HG02759 (cell line): Measurements from ENCODE around the gene ITGAV.
A peak's percentile ranks its signal among the peaks of the same experiment; 100 is the strongest.
"Not testable (repeated sequence)": the region's sequence is repeated elsewhere in the genome, so short reads cannot be mapped to it uniquely, and the experiment has no call there.

ENCODE experiments used
- ATAC-seq: cut with Tn5 transposase; IDR thresholded peaks from one replicate; pipeline ENCODE4 v1.9.1; 2021; ENCODE audit warnings: mild to moderate bottlenecking, moderate library complexity; ENCODE audit not compliant: unreplicated experiment

The ITGAV gene

DNA sequence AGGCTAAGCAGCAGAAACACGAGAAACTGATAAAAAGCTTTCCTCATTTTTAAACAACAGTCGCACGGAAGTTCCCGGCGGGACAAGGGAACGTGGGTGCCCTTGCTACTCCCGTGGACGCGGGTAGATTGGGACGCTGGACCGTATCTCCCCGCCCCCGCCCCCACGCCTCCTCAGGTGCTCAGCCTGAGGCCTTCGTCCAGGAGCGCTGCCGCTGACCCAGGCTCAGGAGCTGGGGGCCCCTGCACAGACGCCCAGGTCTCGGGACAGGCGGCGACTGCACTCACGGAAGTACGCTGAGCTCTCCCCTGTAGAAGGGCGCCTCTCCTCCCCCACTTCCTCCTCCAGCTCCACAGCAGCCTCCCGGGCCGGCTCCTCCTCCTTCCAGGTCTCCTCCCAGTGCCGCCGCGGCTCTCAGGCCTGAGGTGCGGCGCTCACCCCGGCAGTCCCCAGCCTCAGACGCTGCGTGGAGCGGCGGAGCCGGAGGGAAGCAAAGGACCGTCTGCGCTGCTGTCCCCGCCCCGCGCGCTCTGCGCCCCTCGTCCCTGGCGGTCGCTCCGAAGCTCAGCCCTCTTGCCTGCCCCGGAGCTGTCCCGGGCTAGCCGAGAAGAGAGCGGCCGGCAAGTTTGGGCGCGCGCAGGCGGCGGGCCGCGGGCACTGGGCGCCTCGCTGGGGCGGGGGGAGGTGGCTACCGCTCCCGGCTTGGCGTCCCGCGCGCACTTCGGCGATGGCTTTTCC is at the start of gene ITGAV:
Gene ITGAV (plus strand): TSS at position 445 of the 738 bp plus-strand sequence. CDS start 283 bp downstream, at position 728.
- ATAC-seq = peak; percentile 95

DNA sequence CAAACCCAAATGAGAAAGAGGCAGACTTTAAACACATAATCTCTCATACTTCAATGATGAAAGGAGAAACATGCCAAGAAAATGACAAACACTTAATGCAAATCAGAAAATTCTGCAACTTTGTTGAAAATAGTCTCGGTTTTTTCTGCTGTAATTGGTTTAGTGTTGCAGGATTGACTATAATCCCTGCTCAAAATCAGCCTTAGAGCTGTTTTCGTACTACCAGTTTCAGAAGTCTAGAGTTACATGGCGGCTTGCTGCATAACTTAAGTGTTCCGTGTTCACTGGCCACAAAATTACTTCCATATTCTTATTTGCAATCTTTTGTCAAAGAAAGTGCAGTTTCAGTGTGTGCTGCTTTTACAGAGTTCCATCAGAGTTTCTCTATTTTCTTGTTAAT is 48.9 kb upstream of the ITGAV start:
- ATAC-seq = no peak

- no peak for ATAC-seq
These were observed 47.9 kb upstream of the ITGAV start for GRCh38 chr2:186542002-186542401.

DNA sequence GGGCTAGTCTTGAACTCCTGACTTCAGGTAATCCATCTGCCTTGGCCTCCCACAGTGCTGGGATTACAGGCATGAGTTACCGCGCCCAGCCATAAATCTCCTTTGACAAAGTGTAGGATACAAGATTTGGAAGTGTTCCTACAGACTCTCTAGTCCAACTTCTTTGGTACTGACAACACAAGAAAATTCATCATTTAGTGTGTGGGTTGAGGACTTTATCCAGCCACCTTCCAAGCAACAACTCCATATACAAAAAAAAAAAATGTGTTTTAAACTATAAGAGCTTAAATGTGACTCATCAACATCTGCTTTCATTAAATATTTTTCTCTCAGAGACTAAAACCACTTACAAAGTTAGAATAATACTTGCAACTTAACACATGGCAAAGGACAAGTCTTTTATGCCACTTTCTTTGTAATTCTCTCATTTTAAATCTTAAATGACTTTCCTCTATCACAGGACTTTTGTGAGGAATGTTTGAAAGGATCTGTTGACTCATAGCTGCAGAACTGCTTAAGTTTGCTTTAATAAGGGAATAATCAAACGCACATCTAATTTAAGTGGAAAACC is 46.2 kb upstream of the ITGAV start:
- no peak for ATAC-seq

GRCh38 chr2:186544255-186544675 is 45.6 kb upstream of the ITGAV start:
- ATAC-seq = peak; percentile 71

GRCh38 chr2:186546846-186547245 is 43.0 kb upstream of the ITGAV start:
- no peak for ATAC-seq

GRCh38 chr2:186551323-186552050 is 38.4 kb upstream of the ITGAV start:
- no peak for ATAC-seq

- ATAC-seq = no peak
These were observed 35.4 kb upstream of the ITGAV start for GRCh38 chr2:186554429-186554828.

GRCh38 chr2:186554850-186555671 is 34.8 kb upstream of the ITGAV start:
- no peak for ATAC-seq

- ATAC-seq = no peak
These were observed 31.2 kb upstream of the ITGAV start for GRCh38 chr2:186558512-186559276.

- ATAC-seq = peak; percentile 33
These were observed 30.5 kb upstream of the ITGAV start for GRCh38 chr2:186559370-186559769.

- peak; percentile 84 for ATAC-seq
These were observed 30.0 kb upstream of the ITGAV start for GRCh38 chr2:186559848-186560247.

GRCh38 chr2:186560254-186560653 is 29.6 kb upstream of the ITGAV start:
- peak; percentile 31 for ATAC-seq

DNA sequence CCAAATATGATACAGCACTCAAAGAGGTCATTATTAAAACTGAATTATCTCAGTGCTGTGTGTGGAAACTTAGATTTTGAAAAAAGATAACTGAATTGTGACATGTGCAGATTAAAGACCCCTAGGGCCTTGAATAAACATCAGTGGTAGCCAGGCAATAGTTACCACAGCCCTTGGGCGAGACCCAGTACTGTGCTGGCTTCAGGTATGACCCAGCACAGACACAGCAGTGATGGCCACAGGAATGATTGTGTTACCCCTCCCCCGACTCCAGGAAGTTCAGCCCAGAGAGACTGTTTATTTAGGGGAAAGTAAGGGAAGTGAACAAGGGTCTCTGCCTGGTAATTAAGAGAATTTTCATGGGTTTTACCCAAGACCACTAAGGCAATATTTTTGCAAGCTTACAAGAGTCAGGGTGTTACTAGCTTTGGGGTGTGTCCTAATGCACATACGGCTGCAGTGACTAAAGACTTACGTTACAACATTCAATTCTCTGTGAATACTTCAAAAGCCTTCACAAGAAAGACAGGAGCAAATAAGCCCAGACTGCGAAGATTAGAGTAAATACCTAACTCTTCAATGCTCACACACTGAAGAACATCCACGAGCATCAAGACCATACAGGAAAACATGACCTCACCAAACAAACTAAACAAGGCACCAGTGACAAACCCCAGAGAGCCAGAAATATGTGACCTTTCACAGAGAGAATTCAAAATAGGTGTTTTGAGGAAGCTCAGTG is 28.2 kb upstream of the ITGAV start:
- ATAC-seq = no peak

- no peak for ATAC-seq
These were observed 27.7 kb upstream of the ITGAV start for GRCh38 chr2:186562209-186562578.

DNA sequence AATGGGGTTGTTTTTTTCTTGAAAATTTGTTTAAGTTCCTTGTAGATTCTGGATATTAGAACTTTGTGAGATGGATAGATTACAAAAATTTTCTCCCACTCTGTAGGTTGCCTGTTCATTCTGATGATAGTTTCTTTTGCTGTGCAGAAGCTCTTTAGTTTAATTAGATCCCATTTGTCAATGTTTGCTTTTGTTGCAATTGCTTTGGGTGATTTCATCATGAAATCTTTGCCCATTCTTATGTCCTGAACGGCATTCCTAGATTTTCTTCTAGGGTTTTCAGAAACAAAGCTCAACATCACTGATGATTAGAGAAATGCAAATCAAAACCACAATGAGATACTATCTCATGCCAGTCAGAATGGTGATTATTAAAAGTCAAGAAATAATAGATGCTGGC is 21.3 kb upstream of the ITGAV start:
- not testable (repeated sequence) for ATAC-seq

DNA sequence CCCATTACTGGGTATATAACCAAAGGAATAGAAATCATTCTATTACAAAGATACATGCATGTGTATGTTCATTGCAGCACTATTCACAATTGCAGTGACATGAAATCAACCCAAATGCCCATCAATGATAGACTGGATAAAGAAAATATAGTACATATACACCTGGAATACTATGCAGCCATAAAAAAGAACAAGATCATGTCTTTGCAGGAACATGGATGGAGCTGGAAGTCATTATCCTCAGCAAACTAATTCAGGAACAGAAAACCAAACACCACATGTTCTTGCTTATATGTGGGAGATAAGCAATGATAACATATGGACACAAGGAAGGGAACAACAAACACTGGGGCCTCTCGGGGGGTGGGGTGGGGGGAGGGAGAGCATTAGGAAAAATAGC is 20.7 kb upstream of the ITGAV start:
- ATAC-seq = not testable (repeated sequence)

DNA sequence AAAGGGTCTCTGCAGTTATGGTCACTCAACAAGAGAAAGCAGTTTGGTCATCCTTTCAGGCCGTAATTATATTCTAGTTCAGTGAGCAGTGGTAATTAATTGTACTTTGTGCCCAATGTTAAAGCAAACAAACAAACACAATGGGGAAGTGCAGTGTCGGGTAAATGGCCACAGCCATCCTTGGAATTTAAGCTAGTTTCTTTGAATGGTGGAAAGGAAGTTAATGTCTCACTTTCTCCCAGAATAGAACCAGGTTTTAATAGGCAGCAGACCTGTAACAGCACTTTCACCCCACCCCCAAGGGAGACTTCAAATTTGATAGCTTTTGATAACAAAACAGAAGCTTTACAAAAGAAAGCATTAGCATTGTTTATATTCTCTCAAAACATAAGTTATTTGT is 20.0 kb upstream of the ITGAV start:
- no peak for ATAC-seq

- no peak for ATAC-seq
These were observed 19.3 kb upstream of the ITGAV start for GRCh38 chr2:186570604-186571003.

DNA sequence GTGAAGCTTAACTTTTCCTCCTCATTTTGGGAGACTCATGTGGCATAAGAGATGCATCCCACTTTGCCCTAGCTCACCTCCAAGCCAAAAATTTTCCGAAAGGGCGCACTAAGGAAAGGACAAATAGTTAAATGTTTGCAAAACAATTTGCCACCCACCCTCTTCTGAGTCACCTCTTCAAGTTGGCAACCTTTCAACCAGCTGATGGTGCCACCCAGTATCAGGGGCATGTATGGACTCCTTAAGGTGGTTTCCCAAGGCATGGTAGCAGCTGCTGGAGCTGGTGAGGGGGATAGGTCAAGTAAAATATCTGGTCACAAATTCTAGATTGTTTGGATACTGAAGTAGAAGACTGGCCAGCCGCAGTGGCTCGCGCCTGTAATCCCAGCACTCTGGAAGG is 17.2 kb upstream of the ITGAV start:
- ATAC-seq = no peak
